GM18867 (cell line): ENCODE results near the gene ADARB2.
"Not testable (repeated sequence)": the region's sequence is repeated elsewhere in the genome, so short reads cannot be mapped to it uniquely, and the experiment has no call there.

Experiments
- ATAC-seq: cut with Tn5 transposase; IDR thresholded peaks from one replicate; pipeline ENCODE4 v1.9.1; 2021; ENCODE audit warnings: mild to moderate bottlenecking, moderate library complexity; ENCODE audit not compliant: unreplicated experiment

ADARB2 gene

GRCh38 chr10:1416456-1417037 is 320.8 kb downstream of the ADARB2 start:
- no peak for ATAC-seq

DNA sequence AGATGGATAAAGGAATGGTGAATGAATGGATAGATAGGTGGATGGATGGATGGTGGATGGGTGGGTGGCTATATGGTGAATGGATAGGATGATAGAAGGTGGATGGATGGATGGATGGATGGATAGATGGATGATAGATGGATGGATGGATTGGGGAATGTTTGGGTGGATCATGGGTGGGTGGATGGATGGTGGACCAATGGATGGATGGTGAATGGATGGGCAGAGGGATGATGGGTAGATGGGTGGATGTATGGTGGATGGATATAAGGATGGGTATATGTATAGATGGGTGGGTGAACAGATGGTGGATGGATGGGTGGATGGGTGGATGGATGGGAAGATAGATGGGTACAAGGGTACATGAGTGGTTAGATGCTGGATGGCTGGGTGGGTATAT is 322.4 kb downstream of the ADARB2 start:
- no peak for ATAC-seq

- ATAC-seq = not testable (repeated sequence)
Measured at GRCh38 chr10:1414346-1414745, 323.0 kb downstream of the ADARB2 start.

DNA sequence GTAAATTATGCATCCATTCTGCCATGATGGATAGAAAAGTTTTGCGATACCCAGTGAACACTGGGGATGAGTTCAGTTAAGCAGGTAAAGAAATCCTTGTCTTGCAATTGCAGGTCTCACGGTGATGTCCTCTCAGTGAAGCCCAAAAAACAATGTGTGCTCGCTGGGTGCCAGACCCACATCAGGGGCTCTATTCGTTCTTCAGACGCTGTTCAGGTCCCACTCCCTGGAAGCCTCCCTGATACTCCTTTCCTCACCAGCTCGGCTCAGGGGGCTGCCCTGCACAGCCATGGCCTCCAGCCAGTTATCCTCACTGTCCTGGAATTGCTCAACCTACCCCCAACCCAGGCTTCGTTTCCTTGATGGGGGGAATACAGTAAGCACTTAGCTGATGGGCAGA is 323.5 kb downstream of the ADARB2 start:
- no peak for ATAC-seq

GRCh38 chr10:1413256-1413655 is 324.1 kb downstream of the ADARB2 start:
- ATAC-seq = no peak

GRCh38 chr10:1412531-1413189 is 324.7 kb downstream of the ADARB2 start:
- ATAC-seq = no peak

DNA sequence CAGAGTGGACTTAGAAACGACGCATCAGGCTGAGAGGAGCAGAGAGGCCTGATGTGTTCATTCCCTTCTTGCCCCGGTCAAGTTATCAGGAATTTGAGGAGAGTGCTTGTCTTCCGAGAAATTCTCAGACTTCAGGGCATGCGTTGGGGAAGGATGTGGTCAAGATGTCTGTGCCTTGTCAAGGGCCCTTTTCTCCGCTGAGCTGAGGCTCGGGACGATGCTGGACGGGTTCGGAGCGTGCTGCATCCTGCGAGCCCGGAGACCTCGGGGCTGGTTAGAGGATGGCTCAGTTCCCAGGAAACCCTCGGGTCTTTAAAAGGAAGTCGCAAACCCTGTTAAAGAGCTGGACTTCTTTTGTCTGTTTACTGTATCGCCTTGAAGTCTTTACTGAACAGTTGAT is 325.4 kb downstream of the ADARB2 start:
- ATAC-seq = no peak

- no peak for ATAC-seq
Measured at GRCh38 chr10:1411451-1411850, 325.9 kb downstream of the ADARB2 start.

GRCh38 chr10:1410469-1411395 is 326.6 kb downstream of the ADARB2 start:
- ATAC-seq = no peak

DNA sequence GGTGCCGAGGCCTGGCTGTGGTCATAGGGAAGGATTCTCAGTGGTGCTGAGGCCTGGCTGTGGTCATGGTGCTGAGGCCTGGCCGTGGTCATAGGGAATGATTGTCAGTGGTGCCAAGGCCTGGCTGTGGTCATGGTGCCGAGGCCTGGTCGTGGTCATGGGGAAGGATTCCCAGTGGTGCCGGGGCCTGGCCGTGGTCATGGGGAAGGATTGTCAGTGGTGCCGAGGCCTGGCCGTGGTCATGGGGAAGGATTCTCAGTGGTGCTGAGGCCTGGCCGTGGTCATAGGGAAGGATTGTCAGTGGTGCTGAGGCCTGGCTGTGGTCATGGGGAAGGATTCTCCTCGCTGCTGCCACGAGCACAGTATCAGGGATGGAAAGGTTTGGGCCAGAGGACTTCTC is 327.3 kb downstream of the ADARB2 start:
- ATAC-seq = no peak

GRCh38 chr10:1409392-1409791 is 327.9 kb downstream of the ADARB2 start:
- ATAC-seq = no peak

- ATAC-seq = no peak
Measured at GRCh38 chr10:1408651-1409367, 328.5 kb downstream of the ADARB2 start.

- no peak for ATAC-seq
Measured at GRCh38 chr10:1406967-1407945, 330.1 kb downstream of the ADARB2 start.

DNA sequence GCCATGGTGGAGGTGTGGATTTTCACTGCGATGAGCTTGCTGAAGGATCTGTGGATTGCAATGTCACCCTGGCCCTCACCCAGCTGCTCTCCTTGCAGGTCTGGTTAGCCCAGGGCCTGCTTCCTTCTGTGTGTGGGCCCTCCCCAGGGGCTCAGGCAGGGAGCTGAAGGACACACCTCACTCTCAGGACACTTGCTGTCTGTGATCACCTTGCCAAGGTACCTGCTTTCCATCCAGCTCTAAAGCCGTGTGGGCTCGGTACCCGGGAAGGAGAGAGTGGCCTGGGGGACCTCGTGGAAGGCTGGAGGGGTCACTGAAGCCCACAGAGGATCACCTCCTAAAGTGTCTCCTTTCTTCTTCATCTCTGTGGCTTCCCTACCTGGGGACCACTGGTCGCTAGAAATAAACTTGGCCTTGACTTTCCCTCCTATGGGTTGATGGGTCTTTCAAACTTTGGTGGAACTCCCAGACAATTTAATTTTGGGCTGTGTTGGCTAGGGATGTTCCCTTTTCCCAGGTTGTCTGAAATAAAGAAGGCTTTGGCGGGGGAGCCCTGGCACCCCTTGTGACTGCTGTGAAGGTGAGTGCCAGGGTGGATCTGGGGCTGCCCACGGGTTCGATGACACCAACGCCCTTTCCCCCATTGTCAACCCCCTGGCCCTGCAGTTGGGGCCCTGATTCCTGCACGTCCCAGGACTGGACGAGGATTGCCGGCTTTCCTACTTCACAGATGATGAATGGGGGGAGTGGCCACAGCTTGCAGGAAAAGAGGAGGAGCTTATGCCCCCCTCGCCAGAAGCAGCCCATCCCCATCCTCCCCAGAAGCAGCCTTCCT is 331.0 kb downstream of the ADARB2 start:
- ATAC-seq = no peak

- ATAC-seq = no peak
Measured at GRCh38 chr10:1404323-1405260, 332.7 kb downstream of the ADARB2 start.

DNA sequence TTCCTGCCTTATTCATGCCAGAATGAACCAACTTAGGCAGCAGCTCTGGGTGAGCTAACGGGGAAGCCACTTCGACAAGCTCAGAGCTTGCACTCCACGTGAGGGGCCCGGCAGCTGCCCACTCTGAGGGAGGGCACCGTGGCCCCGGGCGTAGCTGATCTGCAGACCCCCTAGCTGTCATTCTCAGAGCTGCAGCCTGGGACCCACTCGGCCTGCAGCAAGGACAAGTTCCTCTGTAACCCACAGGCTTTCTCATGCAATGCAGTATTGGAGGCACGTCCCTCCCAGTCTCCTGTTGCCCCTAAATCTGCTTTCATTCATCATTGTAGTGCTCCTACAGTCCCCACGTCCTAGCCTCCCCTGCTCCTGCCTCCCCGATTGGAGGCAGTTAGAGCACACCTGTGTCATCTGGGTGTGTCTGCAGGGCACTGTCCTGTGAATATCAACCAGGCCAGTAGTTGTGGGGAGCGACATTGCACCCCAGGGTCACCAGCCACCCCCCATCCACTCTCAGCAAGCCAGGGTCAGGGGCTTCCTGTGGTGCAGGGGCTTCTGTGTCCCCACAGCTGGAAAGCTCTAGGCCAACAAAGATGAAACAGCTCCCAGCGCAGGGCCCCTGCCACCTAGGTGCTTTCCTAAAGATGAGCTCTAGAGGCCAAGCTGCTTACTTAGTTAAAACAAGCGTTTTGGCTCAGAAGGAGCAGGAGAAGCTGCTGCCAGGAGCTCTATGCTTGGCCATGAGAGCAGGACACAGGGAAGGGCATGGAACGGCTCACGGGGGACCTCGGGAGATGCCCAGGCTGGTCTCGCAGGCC is 333.6 kb downstream of the ADARB2 start:
- ATAC-seq = no peak

- ATAC-seq = no peak
Measured at GRCh38 chr10:1402816-1403507, 334.4 kb downstream of the ADARB2 start.
